HG02623 (cell line): ENCODE data around the gene NR1I2.
A peak's percentile ranks its signal among the peaks of the same experiment; 100 is the strongest.

Experiments
- ATAC-seq: cut with Tn5 transposase; IDR thresholded peaks from one replicate; pipeline ENCODE4 v1.9.1; 2021; ENCODE audit warnings: moderate library complexity; ENCODE audit not compliant: unreplicated experiment

Gene NR1I2

DNA sequence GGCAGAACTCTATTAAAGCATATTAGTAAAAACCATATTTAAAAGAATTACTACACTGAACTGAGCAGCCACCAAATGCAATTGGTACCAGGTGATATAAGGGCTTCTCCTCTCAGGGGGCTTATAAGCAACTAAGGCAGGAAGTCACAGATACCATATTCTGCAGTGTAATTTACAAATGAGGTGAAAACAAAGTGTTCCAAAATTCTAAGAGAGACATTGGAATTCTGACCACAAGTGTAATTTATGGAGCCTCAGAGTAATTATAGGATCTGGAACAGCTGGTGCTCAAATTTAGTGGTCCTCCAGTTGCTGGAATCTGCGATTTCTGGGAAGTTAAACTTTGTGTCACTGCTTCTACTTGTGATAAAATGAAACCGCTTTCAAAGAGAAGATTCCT is 3.1 kb upstream of the NR1I2 start:
- ATAC-seq = no peak

DNA sequence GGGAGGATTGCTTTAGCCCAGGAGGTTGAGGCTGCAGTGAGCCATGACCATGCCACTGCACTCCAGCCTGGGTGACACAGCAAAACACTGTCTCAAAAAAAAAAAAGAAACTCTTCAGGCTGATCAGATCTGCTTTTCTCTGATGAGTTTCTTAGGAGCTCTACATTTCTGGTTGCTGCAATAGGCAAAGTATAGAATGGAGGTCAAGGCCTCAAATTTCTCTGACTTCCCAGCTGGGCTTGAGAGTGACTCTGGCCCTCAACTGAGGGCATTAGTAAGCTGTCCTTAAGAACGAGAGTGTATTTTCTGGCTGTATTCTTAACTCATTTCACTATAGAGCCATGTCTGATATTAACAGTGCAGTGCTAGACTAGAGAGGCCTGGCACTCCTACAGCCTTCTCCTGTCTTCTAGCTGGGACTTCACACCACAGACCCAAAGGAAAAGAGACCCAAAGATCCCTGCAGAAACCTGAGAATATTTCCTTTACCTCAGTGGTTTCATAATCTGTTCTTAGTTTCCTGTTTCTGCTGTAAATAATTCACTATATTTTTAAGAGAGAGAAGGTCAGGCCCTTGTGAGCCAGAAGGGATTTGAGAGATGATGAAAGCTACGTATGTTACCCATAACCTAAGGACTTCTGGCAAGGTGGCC is 2.0 kb upstream of the NR1I2 start:
- peak; percentile 60 for ATAC-seq

DNA sequence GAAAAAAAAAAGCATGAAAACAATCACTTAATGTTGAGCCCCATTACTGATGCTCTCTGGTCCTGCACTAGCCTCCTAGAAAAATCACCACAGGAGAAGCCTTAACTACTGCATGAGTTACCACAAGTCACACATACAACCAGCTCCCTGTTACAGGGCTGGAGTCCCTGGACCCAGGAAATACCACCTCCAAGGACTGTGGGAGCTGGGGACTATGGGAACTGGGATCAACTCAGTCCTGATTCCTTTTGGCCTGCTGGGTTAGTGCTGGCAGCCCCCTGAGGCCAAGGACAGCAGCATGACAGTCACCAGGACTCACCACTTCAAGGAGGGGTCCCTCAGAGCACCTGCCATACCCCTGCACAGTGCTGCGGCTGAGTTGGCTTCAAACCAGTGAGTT is 559 bp downstream of the NR1I2 start:
- ATAC-seq = no peak

DNA sequence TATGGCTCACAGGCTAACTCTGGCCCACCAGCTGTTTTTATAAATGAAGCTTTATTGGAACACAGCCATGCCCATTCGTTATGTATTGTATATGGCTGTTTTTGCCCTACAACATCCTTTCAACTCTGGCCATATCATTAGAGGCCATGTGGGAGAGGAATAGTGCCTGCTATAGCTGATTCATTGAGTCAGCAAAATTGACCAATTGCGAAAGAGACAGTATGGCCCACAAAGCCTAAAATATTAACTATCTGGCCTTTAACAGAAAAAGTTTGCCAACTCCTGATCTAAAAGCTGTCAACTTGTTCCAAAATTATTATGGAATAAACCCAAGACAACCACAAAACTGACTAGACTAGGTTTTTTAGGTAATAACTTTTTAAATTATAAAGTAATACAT is 1.4 kb downstream of the NR1I2 start:
- no peak for ATAC-seq

DNA sequence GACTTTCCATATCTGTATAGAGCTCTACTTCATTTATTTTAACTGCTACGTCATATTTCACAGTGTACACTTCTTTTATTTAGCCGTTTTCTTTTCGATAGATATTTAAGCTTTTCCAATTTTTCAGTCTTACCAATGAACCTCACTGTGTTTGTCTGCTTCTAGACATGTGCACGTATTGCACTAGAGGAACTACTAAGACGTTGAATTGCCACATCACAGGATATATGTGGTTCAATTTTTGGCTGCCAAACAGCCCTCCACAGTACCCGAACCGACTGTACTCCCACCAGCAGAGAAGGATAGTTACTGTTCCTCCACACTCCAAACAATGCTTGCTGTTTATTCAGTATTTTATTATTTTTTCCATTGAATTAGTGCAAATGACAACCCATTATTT is 2.0 kb downstream of the NR1I2 start:
- ATAC-seq = no peak

DNA sequence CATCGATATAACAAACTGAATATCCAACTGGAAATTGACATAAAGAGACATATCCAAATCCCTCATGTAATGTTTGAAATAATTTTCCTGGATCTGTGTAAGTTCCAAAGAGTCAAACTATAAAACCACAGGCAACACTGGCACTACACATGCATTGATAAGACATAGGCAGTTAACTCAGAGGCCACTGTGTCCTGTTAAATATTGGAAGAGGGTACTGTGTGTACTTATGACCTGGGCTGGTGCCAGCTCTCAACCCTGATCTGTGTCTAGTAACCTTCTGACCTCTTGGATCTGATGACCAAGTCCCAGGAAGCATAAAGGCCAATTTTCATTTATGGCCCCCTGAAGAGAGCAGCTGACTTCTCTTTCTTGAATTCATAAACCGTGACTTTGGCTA is 4.5 kb downstream of the NR1I2 start:
- no peak for ATAC-seq

DNA sequence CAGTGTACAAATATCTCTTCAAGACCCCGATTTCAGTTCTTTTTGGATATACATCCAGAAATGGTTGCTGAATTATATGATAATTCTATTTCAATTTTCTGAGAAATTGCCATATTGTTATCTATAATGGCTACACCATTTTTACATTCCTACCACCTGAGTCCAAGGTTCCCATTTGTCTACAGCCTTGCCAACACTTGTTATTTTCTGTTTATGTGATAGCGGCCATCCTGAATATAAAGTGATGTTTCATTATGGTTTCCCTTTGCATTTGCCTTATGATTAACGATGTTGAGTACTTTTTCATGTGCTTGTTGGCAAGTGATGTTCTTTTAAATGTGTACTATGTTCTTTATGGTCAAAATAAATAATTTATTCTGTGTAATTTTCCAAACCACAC is 8.5 kb downstream of the NR1I2 start:
- no peak for ATAC-seq

DNA sequence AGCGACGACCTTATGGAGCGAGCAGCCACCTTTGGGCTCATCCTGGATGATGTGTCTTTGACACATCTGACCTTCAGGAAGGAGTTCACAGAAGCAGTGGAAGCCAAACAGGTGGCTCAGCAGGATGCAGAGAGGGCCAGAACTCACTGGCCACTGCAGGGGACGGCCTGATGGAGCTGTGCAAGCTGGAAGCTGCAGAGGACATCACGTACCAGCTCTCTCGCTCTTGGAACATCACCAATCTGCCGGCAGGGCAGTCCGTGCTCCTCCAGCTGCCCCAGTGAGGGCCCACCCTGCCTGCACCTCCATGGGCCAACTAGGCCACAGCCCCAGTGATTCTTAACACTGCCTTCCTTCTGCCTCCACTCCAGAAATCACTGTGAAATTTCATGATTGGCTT is 10.4 kb downstream of the NR1I2 start:
- no peak for ATAC-seq

DNA sequence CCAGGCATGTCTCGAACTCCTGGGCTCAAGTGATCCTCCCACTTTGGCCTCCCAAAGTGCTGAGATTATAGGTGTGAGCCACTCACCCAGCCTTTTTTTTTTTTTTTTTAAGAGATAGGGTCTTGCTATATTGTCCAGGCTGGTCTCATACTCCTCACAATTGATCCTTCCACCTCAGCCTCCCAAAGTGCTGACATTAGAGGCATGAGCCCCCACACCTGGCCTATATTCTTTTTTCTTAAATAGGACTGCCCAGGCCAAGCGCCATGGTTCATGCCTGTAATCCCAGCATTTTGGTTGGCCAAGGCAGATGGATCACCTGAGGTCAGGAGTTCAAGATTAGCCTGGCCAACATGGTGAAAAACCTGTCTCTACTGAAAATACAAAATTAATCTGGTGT is 12.5 kb downstream of the NR1I2 start:
- ATAC-seq = no peak

DNA sequence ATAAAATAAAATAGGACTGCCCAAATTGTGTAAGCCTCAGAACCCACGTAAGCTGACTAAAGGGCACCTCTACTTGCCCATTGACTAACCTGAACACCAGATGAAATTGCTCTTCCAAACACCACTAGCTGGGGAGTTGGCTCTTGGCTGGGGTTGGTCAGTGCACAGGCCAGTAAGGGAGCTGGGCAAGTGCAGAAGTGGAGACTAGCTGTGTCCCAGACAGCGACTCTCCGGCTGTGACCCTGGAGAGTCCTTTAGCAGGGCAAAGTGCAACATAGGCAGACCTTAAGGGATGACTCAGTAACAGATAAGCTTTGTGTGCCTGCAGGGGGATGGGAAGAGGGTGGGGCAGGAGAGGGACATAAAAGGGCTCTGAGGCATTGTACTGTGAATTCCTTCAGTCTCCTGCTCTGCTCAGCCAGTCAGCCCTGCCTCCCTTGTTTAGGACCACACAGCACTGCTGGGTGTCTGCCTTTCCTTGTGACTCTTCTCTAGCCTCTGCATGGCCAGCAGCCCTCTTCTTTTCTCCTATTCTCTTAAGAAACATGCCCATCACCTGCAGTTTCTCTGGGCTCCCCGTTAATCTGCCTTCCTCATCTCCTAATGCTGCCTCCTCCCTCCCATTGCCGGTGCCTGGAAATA is 13.2 kb downstream of the NR1I2 start:
- ATAC-seq = no peak

DNA sequence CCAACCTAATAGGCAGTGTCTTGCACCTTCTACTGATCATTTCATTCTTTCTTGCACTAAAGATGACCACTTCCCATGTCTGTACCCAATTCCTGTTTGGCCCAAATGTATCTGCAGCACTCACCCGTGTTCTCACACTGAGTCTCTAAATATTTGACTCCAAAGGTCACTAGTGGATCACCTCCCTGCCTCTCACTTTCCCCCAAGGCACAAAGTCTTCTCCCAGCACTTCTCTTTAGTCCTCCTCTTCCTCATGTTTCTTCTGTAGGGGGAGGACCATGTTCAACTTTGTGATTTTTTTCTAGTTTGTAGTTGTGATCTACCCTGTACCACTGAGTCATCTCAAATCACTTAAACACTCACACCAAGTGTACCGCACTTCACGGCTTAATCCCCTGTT is 13.9 kb downstream of the NR1I2 start:
- no peak for ATAC-seq

DNA sequence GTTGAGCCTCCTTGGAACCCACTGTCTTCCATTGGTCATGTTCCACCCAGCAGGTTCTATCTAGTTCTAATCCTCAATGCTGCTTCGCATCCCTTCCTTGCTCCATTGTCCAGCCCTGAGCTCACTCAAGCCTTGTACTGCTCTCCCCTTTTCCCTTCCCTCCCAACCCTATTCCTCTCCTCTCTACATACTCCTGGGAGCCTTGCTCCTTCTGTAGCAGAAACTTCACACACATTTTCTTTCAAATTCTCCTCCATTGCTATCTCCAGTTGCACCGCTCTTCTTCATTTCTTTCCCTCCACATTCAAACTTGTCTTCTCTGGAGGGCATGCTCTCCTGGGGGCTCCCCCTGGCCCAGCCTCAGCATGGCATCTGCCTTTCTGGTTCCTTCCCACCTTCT is 14.5 kb downstream of the NR1I2 start:
- ATAC-seq = no peak

DNA sequence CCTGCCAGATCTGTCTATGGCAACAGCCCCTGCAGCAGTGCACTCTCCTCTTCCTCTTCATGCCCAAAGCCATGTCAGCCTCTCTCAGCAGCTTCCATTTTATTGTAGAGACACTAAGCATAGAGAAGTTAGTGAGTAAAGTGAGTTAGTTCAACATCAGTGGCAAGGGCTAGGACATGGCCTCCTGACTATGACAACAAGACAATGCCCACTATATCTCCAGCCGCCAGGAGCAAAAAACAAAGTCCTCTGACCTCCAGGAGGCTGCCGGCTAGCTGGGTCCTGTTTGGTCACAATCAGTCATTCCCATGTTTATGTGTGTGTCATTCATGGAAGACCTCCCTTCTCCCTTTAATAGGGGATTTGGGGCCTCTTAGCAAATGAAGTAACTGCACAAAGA is 14.9 kb downstream of the NR1I2 start:
- no peak for ATAC-seq

DNA sequence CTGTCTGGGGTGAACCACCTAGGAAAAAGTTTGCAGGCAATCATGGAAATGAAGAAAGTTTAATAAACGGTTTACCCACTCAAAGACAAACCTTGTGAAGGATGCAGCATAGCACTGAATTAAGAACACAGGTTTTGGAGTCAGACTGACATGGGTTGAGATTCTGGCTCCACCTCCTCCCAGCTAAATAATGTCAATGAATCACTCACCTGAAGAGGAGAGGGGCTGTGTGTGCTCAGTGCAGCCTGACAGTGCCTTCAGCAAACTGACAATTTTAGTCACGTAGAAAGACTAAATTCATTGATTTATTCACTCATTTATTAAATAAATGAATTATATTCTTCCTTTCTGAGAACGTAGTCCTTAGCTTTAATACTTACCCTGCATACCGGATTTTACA is 18.9 kb downstream of the NR1I2 start:
- ATAC-seq = no peak

DNA sequence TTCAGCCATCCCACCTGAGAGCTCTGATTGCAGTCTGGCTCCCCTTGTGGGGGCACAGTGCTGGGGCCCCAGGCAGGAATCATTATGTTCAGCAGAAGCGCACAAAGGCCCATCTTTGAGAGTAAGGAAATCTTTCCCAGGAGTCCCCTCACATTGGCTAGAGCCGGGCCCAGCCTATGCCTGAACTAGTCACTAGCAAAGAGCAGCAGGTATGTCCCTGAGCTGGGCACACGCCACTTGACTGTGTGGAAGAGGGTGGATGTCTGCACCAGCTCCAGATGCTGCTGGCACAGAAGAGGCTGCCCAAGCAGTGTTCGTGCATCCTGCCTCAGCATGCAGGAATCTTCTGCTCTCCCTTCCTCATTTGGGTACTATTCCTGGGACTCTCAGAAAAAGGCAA is 26.3 kb downstream of the NR1I2 start:
- no peak for ATAC-seq

DNA sequence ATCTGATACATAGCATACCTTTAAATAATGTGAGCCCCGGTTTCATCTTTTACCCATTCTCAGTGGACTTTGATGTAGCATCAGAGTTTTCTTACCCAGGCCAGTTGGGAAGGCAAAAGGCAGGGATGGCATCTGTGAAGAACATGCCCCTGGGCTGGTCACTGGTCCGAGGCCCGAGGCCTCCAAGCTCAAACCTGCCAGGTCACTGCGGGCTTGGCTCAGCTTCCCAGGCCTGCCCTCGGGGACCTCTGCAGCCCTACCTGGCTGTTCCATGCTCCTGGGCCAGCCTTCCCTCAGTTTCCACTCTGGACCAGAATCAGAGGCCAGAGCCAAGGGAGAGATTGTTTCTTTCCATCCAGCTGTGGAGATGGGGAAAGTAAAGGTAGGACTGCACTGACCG is 26.9 kb downstream of the NR1I2 start:
- no peak for ATAC-seq

DNA sequence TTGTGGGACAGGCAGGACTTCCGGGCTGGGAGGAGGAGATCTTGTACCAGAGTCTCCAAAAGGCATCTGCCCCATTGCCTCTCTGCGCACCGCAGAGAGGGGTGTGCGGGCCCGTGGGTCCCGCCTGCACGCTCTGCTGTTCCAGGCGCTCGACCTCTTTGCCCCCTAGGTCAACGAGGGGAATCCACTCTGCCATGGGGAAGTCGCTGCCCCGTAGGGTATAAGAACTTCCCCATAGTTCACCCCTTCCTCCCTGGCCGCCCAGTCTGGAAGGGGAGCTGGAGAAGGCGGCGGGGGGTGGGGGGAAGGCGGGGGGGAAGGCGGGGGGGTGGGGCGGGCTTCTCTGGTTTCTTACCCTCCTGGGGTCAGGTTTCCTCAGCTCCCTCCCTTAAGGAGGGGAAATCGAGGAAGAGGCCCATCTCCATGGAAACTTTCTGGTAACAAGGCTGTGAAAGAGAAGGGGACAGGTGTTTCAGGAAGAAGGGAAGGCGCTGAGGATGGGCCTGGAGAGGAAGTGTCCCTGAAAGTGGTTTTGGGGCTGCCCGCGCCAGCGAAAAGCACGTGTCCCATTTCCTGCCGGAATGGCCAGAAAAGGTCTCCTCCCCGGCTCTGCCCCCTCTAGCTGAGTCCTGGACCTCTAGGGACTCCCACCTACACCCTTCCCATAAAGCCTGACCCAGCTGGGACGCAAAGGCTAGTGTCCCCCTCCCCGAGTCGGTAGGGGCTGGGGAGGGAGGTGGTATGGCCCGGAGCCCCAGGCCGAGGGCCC is 27.5 kb downstream of the NR1I2 start:
- no peak for ATAC-seq

DNA sequence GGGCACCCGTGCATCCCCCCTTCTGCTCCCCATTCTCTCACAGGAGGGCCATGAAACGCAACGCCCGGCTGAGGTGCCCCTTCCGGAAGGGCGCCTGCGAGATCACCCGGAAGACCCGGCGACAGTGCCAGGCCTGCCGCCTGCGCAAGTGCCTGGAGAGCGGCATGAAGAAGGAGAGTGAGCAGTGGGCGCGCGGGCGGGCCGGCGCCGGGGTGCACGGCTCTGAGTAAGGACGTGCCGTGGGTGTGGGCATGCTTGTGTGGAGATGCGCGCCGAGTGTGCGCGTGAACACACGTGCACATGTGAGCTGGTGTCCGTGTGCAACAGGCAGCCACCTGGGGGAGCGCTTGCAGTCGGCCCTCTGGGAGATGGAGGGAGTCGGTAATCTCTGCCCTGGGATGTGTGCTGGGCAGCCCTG is 28.1 kb downstream of the NR1I2 start:
- ATAC-seq = peak; percentile 84

DNA sequence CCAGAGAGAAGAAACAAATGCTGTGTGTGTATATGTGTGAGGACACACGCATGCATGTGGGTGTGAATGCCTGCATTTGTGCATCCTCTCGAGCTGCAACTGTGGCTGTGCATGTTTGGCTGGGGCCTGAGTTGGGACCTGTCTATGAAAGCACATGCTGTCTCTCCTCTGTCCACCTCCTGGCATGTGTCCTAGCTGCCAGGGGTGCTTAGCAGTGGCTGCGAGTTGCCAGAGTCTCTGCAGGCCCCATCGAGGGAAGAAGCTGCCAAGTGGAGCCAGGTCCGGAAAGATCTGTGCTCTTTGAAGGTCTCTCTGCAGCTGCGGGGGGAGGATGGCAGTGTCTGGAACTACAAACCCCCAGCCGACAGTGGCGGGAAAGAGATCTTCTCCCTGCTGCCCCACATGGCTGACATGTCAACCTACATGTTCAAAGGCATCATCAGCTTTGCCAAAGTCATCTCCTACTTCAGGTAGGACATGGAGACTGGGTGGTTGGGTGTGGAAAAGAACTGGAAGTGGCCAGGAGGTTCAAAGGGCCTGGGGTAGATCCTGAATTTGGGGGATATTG is 30.7 kb downstream of the NR1I2 start:
- ATAC-seq = no peak

DNA sequence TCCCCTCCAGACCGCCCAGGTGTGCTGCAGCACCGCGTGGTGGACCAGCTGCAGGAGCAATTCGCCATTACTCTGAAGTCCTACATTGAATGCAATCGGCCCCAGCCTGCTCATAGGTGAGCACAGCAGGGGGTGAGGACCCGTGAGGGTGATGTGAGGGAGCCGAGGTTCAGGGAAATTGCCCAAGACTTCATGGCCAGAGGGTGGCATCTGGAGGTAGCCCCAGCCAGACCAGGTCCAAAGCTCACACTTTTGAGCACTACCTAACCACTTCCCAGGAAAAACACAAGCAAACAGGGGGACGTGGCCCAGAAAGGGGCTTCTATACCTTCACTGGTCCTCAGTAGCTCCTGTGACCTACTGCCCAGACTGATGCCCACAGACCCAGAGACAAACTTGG is 33.8 kb downstream of the NR1I2 start:
- no peak for ATAC-seq

DNA sequence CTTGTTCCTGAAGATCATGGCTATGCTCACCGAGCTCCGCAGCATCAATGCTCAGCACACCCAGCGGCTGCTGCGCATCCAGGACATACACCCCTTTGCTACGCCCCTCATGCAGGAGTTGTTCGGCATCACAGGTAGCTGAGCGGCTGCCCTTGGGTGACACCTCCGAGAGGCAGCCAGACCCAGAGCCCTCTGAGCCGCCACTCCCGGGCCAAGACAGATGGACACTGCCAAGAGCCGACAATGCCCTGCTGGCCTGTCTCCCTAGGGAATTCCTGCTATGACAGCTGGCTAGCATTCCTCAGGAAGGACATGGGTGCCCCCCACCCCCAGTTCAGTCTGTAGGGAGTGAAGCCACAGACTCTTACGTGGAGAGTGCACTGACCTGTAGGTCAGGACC is 35.2 kb downstream of the NR1I2 start:
- ATAC-seq = no peak
